Measurements from ENCODE around the gene HVCN1.

- TF ChIP-seq ATF2 (IDR thresholded peaks at IDR 0.05; ENCODE audit: low read length) (no peak), CREB1 (IDR thresholded peaks at IDR 0.05) (no peak), RXRA (IDR thresholded peaks at IDR 0.05; ENCODE audit: insufficient read depth, low read depth, low read length) (no peak), CEBPB (IDR thresholded peaks at IDR 0.05; ENCODE audit: low read depth, low read length) (no peak), CHD2 (IDR thresholded peaks at IDR 0.05; ENCODE audit: low read length) (no peak), CTCF (IDR thresholded peaks at IDR 0.05; ENCODE audit: control extremely low read depth in 1 of 3, insufficient read depth in 1 of 3, low read depth in 1 of 3, low read length in 3 of 3) (no peak), SUZ12 (IDR thresholded peaks at IDR 0.05; ENCODE audit: low read length) (no peak), ZNF274 (IDR thresholded peaks at IDR 0.05; ENCODE audit: borderline replicate concordance, extremely low read depth, low read length) (no peak), EGR1 (IDR thresholded peaks at IDR 0.05; ENCODE audit: borderline replicate concordance, low read depth, low read length) (no peak), EZH2 (IDR thresholded peaks at IDR 0.05; ENCODE audit: low read depth, low read length, severe bottlenecking) (no peak), POLR2A (IDR thresholded peaks at IDR 0.05; ENCODE audit: control extremely low read depth in 1 of 2, low read depth in 2 of 2, low read length in 2 of 2) (no peak)
These were observed 42.6 kb upstream of the HVCN1 start for GRCh38 chr12:110731479-110731878.

All from H1 (cell line).